Sigmoid colon (tissue), 7 donors: ENCODE data around the gene WFS1. TPM values are rescaled to one million over a fixed set of nuclear protein-coding genes. Genes with fewer than 3 reads are reported as not detected.

Experiments
- DNase-seq: peaks from one replicate; pipeline ENCODE4 v3.0.0-alpha.2; 2019
- H3K27ac ChIP-seq, 4 donors: fragments of 200-600 bp; sonication (generic); one replicate each; pipeline ENCODE4 v1.5.1; 2016 to 2019; ENCODE audit warnings: mild to moderate bottlenecking in 1 of 4
- H3K27me3 ChIP-seq, 3 donors: fragments of 200-600 bp; sonication (generic); one replicate each; pipeline ENCODE4 v1.5.1; 2019; ENCODE audit warnings: mild to moderate bottlenecking in 1 of 3
- H3K36me3 ChIP-seq, 4 donors: fragments of 200-600 bp; sonication (generic); one replicate each; pipeline ENCODE4 v1.5.1; 2016 to 2019
- H3K4me1 ChIP-seq, 4 donors: fragments of 200-600 bp; sonication (generic); one replicate each; pipeline ENCODE4 v1.5.1; 2017 to 2019
- H3K4me3 ChIP-seq, 4 donors: fragments of 200-600 bp; sonication (generic); one replicate each; pipeline ENCODE4 v1.5.1; 2017 to 2019; ENCODE audit warnings: mild to moderate bottlenecking in 2 of 4, moderate library complexity in 1 of 4
- H3K9me3 ChIP-seq, 4 donors: fragments of 200-600 bp in 3 of 4; sonication (generic) in 3 of 4; one replicate each; pipeline versions ENCODE4 v1.5.1 to v1.6.1; 2013 to 2019
- CTCF ChIP-seq, 4 experiments: fragments of 450-650 bp in 3 of 4; fragments of 200-600 bp in 1 of 4; IDR thresholded peaks; one replicate each; pipeline ENCODE4 v1.5.1; 2016 to 2019; ENCODE audit warnings: antibody characterized with exemption in 4 of 4, mild to moderate bottlenecking in 3 of 4, moderate library complexity in 2 of 4
- EP300 ChIP-seq, 4 donors: sonication (generic); formaldehyde crosslinking; IDR thresholded peaks; one replicate each; pipeline ENCODE4 v1.6.1; 2017; ENCODE audit warnings: antibody characterized with exemption in 4 of 4
- POLR2A ChIP-seq, 2 donors: fragments of 450-650 bp; IDR thresholded peaks; one replicate each; pipeline ENCODE4 v1.6.1; 2016; ENCODE audit warnings: antibody characterized with exemption in 2 of 2, mild to moderate bottlenecking in 2 of 2, moderate library complexity in 2 of 2
- POLR2AphosphoS5 ChIP-seq, 4 donors: sonication (generic); formaldehyde crosslinking; IDR thresholded peaks; one replicate each; pipeline ENCODE4 v1.6.1; 2017; ENCODE audit warnings: antibody characterized with exemption in 4 of 4
- WGBS, 2 donors: extraction: QIAGEN DNeasy Blood & Tissue Kit; methylation state at CpG; one replicate each; pipeline ENCODE4 v1.1.7; 2013; 5-methylcytosine and 5-hydroxymethylcytosine counted together
- intact Hi-C: fragments of 100-400 bp; cut with DNase I; formaldehyde crosslinking; loops from one replicate; pipeline ENCODE4 v1.15.1; 2023
- polyA plus RNA-seq, 3 donors: library from polyadenylated mRNA; stranded (reverse); fragments of 200-250 nt; gene quantifications; one replicate each; pipeline ENCODE4 v1.2.3, GENCODE V29; 2013
- total RNA-seq, 4 donors: library from RNA; depleted of rRNA; stranded (reverse); fragments of >200 nt; gene quantifications; one replicate each; pipeline ENCODE4 v1.1.0, GENCODE V29; 2016
- donor health status: healthy with polysubstance abuse.
- donor health status: Bipolar disorder and iron deficiency.
- donor health status: healthy.

WFS1 gene
- total and polyA plus RNA-seq, 7 donors = 1.4 to 69.0 (median 34.6) TPM

- no peaks in the 10 kb centered on the region for H3K4me1 ChIP-seq
These were observed 66.5 kb downstream of the WFS1 start for GRCh38 chr4:6336166-6336565.

GRCh38 chr4:6337331-6337935, 67.8 kb downstream of the WFS1 start:
- Histone ChIP-seq H3K4me3 (no peak overlapping the region), H3K27ac (no peak overlapping the region), H3K9me3 (peaks cover 0 to 3% (median 0%) of the 10 kb centered on the region in 4 donors), H3K4me1 (no peaks in the 10 kb centered on the region), H3K27me3 (peaks cover 6 to 73% (median 24%) of the 10 kb centered on the region in 3 donors), H3K36me3 (no peaks in the 10 kb centered on the region)
- DNase-seq = no peak
- intact Hi-C loops = no loop called here
- TF ChIP-seq POLR2A (IDR thresholded peaks at IDR 0.05) (no peak), EP300 (IDR thresholded peaks at IDR 0.05) (no peak), POLR2AphosphoS5 (IDR thresholded peaks at IDR 0.05) (no peak), CTCF (IDR thresholded peaks at IDR 0.05) (no peak)
- WGBS, 2 donors = 15 to 22% methylated on average over 19 of the region's 19 CpGs

More at GRCh38 chr4:6336166-6336565, 66.5 kb downstream of the WFS1 start:
- no peaks in the 10 kb centered on the region for H3K36me3 ChIP-seq
- peaks cover 0 to 3% (median 0%) of the 10 kb centered on the region in 4 donors for H3K9me3 ChIP-seq
- no peak for DNase-seq
- WGBS, 2 donors = 75 to 78% methylated on average over 13 of the region's 13 CpGs
- H3K27ac ChIP-seq = no peak overlapping the region
- TF ChIP-seq EP300 (IDR thresholded peaks at IDR 0.05) = no peak
- no peak for TF ChIP-seq CTCF (IDR thresholded peaks at IDR 0.05)
- no peak for TF ChIP-seq POLR2A (IDR thresholded peaks at IDR 0.05)
- TF ChIP-seq POLR2AphosphoS5 (IDR thresholded peaks at IDR 0.05) = no peak
- intact Hi-C loops = no loop called here
- H3K27me3 ChIP-seq = peaks cover 6 to 76% (median 24%) of the 10 kb centered on the region in 3 donors
- H3K4me3 ChIP-seq = no peak overlapping the region

GRCh38 chr4:6338175-6338950, 68.7 kb downstream of the WFS1 start:
- TF ChIP-seq CTCF (IDR thresholded peaks at IDR 0.05) (no peak), POLR2AphosphoS5 (IDR thresholded peaks at IDR 0.05) (no peak), EP300 (IDR thresholded peaks at IDR 0.05) (no peak), POLR2A (IDR thresholded peaks at IDR 0.05) (no peak)
- Histone ChIP-seq H3K27me3 (peaks cover 6 to 65% (median 24%) of the 10 kb centered on the region in 3 donors), H3K9me3 (peaks cover 0 to 3% (median 0%) of the 10 kb centered on the region in 4 donors), H3K36me3 (no peaks in the 10 kb centered on the region), H3K4me1 (no peaks in the 10 kb centered on the region), H3K4me3 (no peak overlapping the region), H3K27ac (no peak overlapping the region)
- 48 to 62% methylated on average over 14 of the region's 14 CpGs for WGBS, 2 donors
- no peak for DNase-seq
- intact Hi-C loops = no loop called here

- intact Hi-C loops = no loop called here
- no peak overlapping the region for H3K27ac ChIP-seq
- peaks cover 6 to 60% (median 24%) of the 10 kb centered on the region in 3 donors for H3K27me3 ChIP-seq
- no peaks in the 10 kb centered on the region for H3K9me3 ChIP-seq
- no peak for DNase-seq
- no peaks in the 10 kb centered on the region for H3K36me3 ChIP-seq
- TF ChIP-seq POLR2A (IDR thresholded peaks at IDR 0.05) (no peak), CTCF (IDR thresholded peaks at IDR 0.05) (no peak), POLR2AphosphoS5 (IDR thresholded peaks at IDR 0.05) (no peak), EP300 (IDR thresholded peaks at IDR 0.05) (no peak)
- WGBS, 2 donors = 55 to 72% methylated on average over 12 of the region's 12 CpGs
- H3K4me1 ChIP-seq = no peaks in the 10 kb centered on the region
- H3K4me3 ChIP-seq = no peak overlapping the region
These were observed 69.5 kb downstream of the WFS1 start for GRCh38 chr4:6338951-6339817.
